HFF-Myc (cell line): Measurements from ENCODE around the gene TNFAIP1.
A peak's percentile ranks its signal among the peaks of the same experiment; 100 is the strongest.

Experiments used
- DNase-seq: peaks from one replicate; pipeline ENCODE4 v3.0.0-alpha.2; 2011; ENCODE audit warnings: low read depth; ENCODE audit errors: extremely low read depth
- H3K4me3 ChIP-seq: replicated peaks from 2 replicates; pipeline ENCODE4 v1.5.1; 2011; ENCODE audit warnings: low read depth, mild to moderate bottlenecking, control low read depth, low read length
- CTCF ChIP-seq: IDR thresholded peaks from 2 replicates; pipeline ENCODE4 v1.5.1; 2012; ENCODE audit warnings: mild to moderate bottlenecking, low read depth, low read length, control low read depth; ENCODE audit errors: missing control alignments

The TNFAIP1 gene

GRCh38 chr17:28366605-28367004 lies 31.0 kb downstream of the TNFAIP1 start:
- DNase-seq = no peak
- H3K4me3 ChIP-seq = no peak overlapping the region
- no peak for TF ChIP-seq CTCF

- no peak for DNase-seq
- no peak for TF ChIP-seq CTCF
- H3K4me3 ChIP-seq = no peak overlapping the region
These were observed 32.2 kb downstream of the TNFAIP1 start for GRCh38 chr17:28367641-28368305.

- no peak overlapping the region for H3K4me3 ChIP-seq
- no peak for TF ChIP-seq CTCF
- DNase-seq = no peak
These were observed 32.8 kb downstream of the TNFAIP1 start for GRCh38 chr17:28368306-28368831.

GRCh38 chr17:28368915-28369683 lies 33.5 kb downstream of the TNFAIP1 start:
- no peak for DNase-seq
- H3K4me3 ChIP-seq = no peak overlapping the region
- no peak for TF ChIP-seq CTCF

GRCh38 chr17:28369684-28370034 lies 34.1 kb downstream of the TNFAIP1 start:
- TF ChIP-seq CTCF = no peak
- no peak overlapping the region for H3K4me3 ChIP-seq
- DNase-seq = no peak

GRCh38 chr17:28370035-28370743 lies 34.6 kb downstream of the TNFAIP1 start, which contains the start of gene VTN:
VTN (minus strand) TSS chr17:28370307; CDS start chr17:28370203, 104 bp downstream.
- TF ChIP-seq CTCF = no peak
- peak within 1 kb of the TSS; percentile 70 for H3K4me3 ChIP-seq
- no peak for DNase-seq
